NB4 (cell line): Measurements from ENCODE around the gene EMILIN1.
A peak's percentile ranks its signal among the peaks of the same experiment; 100 is the strongest.

ENCODE experiments used
- DNase-seq: peaks from one replicate; pipeline ENCODE4 v3.0.0; 2010; ENCODE audit warnings: low read depth
- H3K4me3 ChIP-seq: one replicate; pipeline ENCODE4 v1.5.1; 2011; ENCODE audit warnings: mild to moderate bottlenecking, low read depth, low read length, moderate library complexity
- CTCF ChIP-seq: IDR thresholded peaks from one replicate; pipeline ENCODE4 v1.5.1; 2012; ENCODE audit warnings: low read depth, low read length
- MAX ChIP-seq: IDR thresholded peaks from 2 replicates; pipeline ENCODE4 v1.6.1; 2011; ENCODE audit warnings: low read depth, low read length
- MYC ChIP-seq: IDR thresholded peaks from 2 replicates; pipeline ENCODE4 v1.6.1; 2011; ENCODE audit warnings: low read depth, low read length
- POLR2A ChIP-seq: IDR thresholded peaks from 2 replicates; pipeline ENCODE4 v1.6.1; 2011; ENCODE audit warnings: mild to moderate bottlenecking; ENCODE audit not compliant: insufficient read length; ENCODE audit errors: extremely low read depth

EMILIN1 gene

GRCh38 chr2:27078267-27079194 lies at the start of gene EMILIN1:
TSS of gene EMILIN1 (plus strand) at chr2:27078615. CDS start at chr2:27079066, 451 bp downstream.
- no peak within 1 kb of the TSS for H3K4me3 ChIP-seq
- no peak for DNase-seq
- TF ChIP-seq CTCF (no peak), POLR2A (no peak), MAX (no peak), MYC (no peak)

- no peak overlapping the region for H3K4me3 ChIP-seq
- TF ChIP-seq POLR2A (no peak), CTCF (no peak), MAX (no peak), MYC (no peak)
- DNase-seq = no peak
These were observed 49.4 kb upstream of the EMILIN1 start for GRCh38 chr2:27029051-27029450.

GRCh38 chr2:27032495-27033252 lies 45.7 kb upstream of the EMILIN1 start, which contains the start of gene TMEM214:
TSS of gene TMEM214 (plus strand) at chr2:27032965. CDS start at chr2:27033016, 51 bp downstream.
- TF ChIP-seq MAX (peak; percentile 36; the same call in 1 of the 2 replicates), CTCF (no peak), POLR2A (peak; percentile 65), MYC (peak; percentile 79; the same call in 1 of the 2 replicates)
- DNase-seq = peak; percentile 92
- peak within 1 kb of the TSS; percentile 94 for H3K4me3 ChIP-seq

GRCh38 chr2:27033253-27033852 lies 45.1 kb upstream of the EMILIN1 start:
- DNase-seq = no peak
- peak overlapping the region; percentile 94 for H3K4me3 ChIP-seq
- no peak for TF ChIP-seq MYC
- no peak for TF ChIP-seq MAX
- no peak for TF ChIP-seq CTCF
- TF ChIP-seq POLR2A = no peak

- no peak for DNase-seq
- no peak overlapping the region for H3K4me3 ChIP-seq
- TF ChIP-seq MAX = no peak
- no peak for TF ChIP-seq POLR2A
- no peak for TF ChIP-seq CTCF
- no peak for TF ChIP-seq MYC
These were observed 40.4 kb upstream of the EMILIN1 start for GRCh38 chr2:27038012-27038411.
